Stimulated activated CD4-positive, alpha-beta T cell treated with anti-CD3 and anti-CD28 coated beads, Interleukin-12 subunit alpha, Interleukin-12 subunit beta, amount 100 ng/mL, for 48 hours (primary cell): ENCODE measurements around the gene ADAMTS20.

Experiments
- DNase-seq, 3 donors: peaks; one replicate each; pipeline ENCODE4 v3.0.0-alpha.2; 2020; ENCODE audit warnings: low read depth in 2 of 3, low spot score in 1 of 3

The ADAMTS20 gene

DNA sequence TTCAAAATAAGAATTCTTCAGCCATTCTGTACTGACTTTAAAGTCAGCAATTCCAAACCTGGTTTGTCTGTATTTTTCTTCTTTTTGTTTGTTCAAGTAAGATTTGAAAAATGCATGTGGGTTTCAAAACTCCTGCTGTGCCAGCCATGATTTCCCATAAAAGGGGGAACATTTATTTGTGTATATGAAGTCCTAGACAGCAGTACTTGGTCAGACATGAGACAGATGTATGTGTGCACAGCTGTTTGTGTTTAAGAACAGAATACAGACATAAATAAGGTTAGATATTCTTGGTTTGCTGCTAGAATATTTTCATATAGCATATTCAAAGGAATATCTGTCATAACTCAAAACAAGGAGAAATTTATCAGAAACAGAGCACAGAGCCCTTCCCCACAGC is 236.0 kb downstream of the ADAMTS20 start:
- no peak for DNase-seq

DNA sequence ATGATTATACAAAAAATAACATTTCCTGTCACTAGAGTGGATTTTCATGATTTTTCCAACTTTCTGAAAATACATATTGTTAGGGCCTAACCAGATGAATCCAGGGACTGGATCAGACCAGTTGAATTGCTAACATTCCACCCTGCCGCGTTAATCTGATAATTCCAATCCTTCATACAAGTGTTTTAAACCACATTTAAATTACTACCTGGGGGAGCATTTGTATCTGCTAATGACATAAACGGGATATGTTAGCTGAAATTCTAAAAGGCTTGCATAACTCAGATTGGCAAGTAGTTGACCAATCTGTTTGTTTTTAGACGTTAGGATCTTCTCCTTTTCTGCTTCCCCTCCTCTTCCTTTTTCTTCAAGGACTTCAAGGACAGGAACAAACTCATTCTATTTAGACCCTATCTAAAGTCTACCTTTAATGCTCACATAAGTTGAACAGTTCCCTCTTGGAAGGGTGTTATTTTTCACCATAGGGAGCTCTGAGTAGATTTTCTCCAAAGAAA is 239.0 kb downstream of the ADAMTS20 start:
- no peak for DNase-seq

DNA sequence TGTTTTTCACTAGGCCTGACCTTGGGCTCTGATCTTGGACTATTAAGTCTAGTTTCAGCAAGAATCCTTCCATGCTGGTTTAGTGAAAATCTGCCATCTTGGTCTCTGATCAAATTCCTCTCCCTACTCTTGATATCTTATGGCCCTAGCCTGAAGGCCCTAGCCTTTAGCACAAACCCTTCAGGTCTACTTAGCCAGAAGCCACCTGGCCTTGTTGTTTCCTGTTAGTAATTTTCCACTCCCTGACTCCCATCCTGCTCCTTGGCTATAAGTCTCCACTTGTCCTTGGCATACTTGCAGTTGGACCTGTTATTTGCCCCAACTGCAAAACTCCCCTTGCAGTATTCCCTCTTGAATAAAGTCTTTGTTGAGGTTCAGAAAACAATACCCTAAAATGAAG is 241.4 kb downstream of the ADAMTS20 start:
- DNase-seq: no peak

DNA sequence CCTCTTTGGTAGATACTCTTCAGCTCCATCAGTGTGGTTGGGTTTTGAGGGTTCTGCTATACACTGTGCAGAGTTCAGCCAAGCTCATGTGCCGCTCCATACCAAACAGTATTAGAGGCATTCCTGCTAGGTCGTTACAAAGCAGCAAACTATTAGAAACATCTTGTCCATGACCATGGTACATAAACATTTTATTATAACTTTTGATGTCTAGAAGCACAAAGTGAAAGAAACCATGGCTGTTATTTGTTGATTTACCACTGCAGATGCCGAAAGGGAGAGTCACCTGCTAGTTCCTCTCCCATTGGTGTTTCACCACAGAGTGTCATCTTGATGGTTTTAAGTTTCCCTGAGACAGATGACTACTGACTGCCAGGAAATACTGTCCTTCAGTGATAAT is 242.0 kb downstream of the ADAMTS20 start:
- DNase-seq: no peak

DNA sequence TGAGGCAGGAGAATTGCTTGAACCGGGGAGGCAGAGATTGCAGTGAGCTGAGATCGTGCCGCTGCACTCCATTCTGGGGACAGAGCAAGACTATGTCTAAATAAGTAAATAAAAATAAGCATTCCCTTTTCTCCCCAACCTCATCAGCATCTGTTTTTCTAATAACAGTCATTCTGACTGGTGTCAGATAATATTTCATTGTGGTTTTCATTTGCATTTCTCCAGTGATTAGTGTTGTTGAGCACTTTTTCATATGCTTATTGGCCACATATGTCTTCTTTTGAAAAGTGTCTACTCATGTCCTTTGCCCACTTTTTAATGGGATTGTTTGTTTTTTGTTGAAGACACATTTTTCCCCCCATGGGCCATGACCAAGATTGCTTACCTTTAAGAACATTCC is 243.2 kb downstream of the ADAMTS20 start:
- DNase-seq: no peak

DNA sequence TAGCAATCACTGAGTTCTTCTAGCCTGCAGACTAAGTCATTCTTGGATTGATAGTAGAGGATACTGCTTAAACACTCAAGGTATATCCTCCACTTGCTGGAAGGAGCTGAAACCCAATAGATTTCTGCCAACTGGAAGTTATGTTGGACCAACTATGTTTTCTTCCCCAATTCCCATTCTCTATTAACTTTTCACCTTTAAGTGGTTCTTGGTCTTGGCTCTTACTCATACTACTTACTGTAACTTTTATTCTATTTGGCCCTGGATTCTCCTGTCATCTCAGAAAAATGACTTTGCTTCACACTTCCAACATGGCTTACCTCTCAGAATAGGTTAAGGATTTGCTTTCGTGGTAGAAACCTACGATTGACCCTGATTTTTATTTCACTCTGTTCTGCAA is 244.9 kb downstream of the ADAMTS20 start:
- no peak for DNase-seq

DNA sequence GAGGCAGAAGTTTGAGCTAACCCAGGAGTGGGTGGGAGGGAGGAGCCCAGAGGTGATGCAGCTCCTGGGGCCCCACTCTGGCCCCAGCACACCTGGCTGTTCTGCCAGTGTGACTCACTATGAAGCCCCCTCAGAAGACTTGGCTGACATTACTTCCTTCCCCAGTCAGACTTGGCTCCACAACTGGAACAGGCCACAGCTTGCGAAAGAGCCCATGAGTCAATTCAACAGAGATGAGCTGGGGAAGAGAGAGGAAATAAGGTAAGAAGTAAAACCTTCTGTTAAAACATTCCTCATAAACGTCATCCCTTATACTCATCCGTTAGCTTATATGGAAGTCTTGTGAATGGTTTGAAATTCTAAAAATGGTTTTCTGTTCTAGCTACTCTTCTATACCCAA is 245.9 kb downstream of the ADAMTS20 start:
- DNase-seq: no peak

DNA sequence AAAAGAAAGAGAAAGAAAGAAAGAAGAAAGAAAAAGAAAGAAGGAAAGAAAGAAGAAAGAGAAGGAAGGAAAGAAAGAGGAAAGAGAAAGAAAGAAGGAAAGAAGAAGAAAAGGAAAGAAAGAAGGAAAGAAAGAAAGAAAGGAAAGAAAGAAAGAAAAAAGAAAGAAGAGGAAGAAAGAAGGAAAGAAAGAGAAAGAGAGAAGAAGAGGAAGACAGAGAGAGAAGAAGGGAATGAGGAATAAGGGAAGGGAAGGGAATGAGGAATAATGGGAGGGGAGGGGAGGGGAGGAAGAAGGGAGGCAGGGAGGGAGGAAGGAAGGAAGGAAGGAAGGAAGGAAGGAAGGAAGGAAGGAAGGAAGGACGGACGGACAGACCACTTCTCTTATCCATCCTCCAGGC is 246.9 kb downstream of the ADAMTS20 start:
- DNase-seq: no peak
